HL-60 (cell line): ENCODE measurements around the gene OR10G7.

Source experiments
- DNase-seq, 2 experiments: peaks; one replicate each; pipeline ENCODE4 v3.0.0-alpha.2; 2010 to 2020; ENCODE audit warnings: low read depth in 1 of 2, low spot score in 1 of 2
- H3K27ac ChIP-seq: fragments of 250-450 bp; sonication (Bioruptor Pico); replicated peaks from 2 replicates; pipeline ENCODE4 v1.5.1; 2020; ENCODE audit warnings: mild to moderate bottlenecking, moderate library complexity
- H3K27me3 ChIP-seq: fragments of 250-450 bp; sonication (Bioruptor Pico); 2 replicates; pipeline ENCODE4 v1.5.1; 2021; ENCODE audit warnings: mild to moderate bottlenecking, moderate library complexity; ENCODE audit not compliant: insufficient read depth, poor library complexity, severe bottlenecking
- H3K4me3 ChIP-seq: replicated peaks from 2 replicates; pipeline ENCODE4 v1.5.1; 2011; ENCODE audit warnings: mild to moderate bottlenecking, control low read depth, low read length; ENCODE audit not compliant: insufficient read depth
- CTCF ChIP-seq: IDR thresholded peaks from one replicate; pipeline ENCODE4 v1.5.1; 2011; ENCODE audit warnings: low read length, control low read depth, inconsistent platforms; ENCODE audit not compliant: insufficient read depth
- GABPA ChIP-seq: IDR thresholded peaks from 2 replicates; pipeline ENCODE4 v1.6.1; 2012; ENCODE audit warnings: low read depth
- POLR2AphosphoS5 ChIP-seq: IDR thresholded peaks from 2 replicates; pipeline ENCODE4 v1.6.1; 2012; ENCODE audit warnings: low read depth
- REST ChIP-seq: IDR thresholded peaks from 2 replicates; pipeline ENCODE4 v1.6.1; 2012; ENCODE audit warnings: low read depth; ENCODE audit not compliant: insufficient replicate concordance
- SPI1 ChIP-seq: IDR thresholded peaks from 2 replicates; pipeline ENCODE4 v1.6.1; 2012; ENCODE audit warnings: low read depth, mild to moderate bottlenecking, borderline replicate concordance

The OR10G7 gene

GRCh38 chr11:124043420-124043819, 2.3 kb upstream of the OR10G7 start:
- no peaks in the 10 kb centered on the region for H3K27me3 ChIP-seq
- no peak for DNase-seq
- H3K27ac ChIP-seq, result no peak overlapping the region
- H3K4me3 ChIP-seq, result no peak overlapping the region
- TF ChIP-seq SPI1 (no peak), REST (no peak), POLR2AphosphoS5 (no peak), CTCF (no peak), GABPA (no peak)

- H3K27me3 ChIP-seq, result no peaks in the 10 kb centered on the region
- H3K27ac ChIP-seq, result no peak overlapping the region
- no peak for DNase-seq
- no peak for TF ChIP-seq POLR2AphosphoS5
- TF ChIP-seq CTCF, result no peak
- TF ChIP-seq REST, result no peak
- no peak for TF ChIP-seq GABPA
- no peak for TF ChIP-seq SPI1
- H3K4me3 ChIP-seq, result no peak overlapping the region
Observed at GRCh38 chr11:124039557-124039956, 1.6 kb downstream of the OR10G7 start.

- Histone ChIP-seq H3K4me3 (no peak overlapping the region), H3K27ac (no peak overlapping the region), H3K27me3 (no peaks in the 10 kb centered on the region)
- TF ChIP-seq POLR2AphosphoS5 (no peak), SPI1 (no peak), CTCF (no peak), REST (no peak), GABPA (no peak)
- no peak for DNase-seq
Observed at GRCh38 chr11:124036666-124037065, 4.5 kb downstream of the OR10G7 start.
